GM21717 (cell line): ENCODE results near the gene UBXN10.
"Not testable (repeated sequence)": the region's sequence is repeated elsewhere in the genome, so short reads cannot be mapped to it uniquely, and the experiment has no call there.

Experiments used
- ATAC-seq: cut with Tn5 transposase; IDR thresholded peaks from one replicate; pipeline ENCODE4 v1.9.1; 2021; ENCODE audit warnings: mild to moderate bottlenecking, moderate library complexity; ENCODE audit not compliant: unreplicated experiment

Gene UBXN10

GRCh38 chr1:20199403-20199802, 13.5 kb downstream of the UBXN10 start:
- no peak for ATAC-seq

GRCh38 chr1:20199840-20200239, 13.9 kb downstream of the UBXN10 start:
- no peak for ATAC-seq

GRCh38 chr1:20200966-20201365, 15.1 kb downstream of the UBXN10 start:
- ATAC-seq, result no peak

- no peak for ATAC-seq
Measured at GRCh38 chr1:20202166-20202565, 16.3 kb downstream of the UBXN10 start.

DNA sequence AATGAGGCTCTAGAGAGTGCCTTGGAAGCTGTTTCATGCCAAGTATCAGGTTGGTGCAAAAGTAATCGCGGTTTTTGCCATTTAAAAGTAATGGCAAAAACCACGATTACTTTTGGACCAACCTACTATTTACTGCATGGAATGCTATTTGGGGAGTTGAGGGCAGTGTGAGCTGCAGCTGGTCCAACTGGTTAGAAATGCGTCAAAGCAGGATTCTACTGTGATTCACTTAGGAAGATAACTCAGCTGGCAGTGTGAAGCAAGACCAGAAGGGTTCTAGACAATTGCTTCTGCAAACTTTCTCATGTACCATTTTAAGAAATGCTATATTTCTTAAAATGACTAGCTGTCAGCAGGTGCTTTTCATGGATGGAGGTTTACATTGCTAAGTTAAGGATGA, 21.6 kb downstream of the UBXN10 start:
- ATAC-seq, result no peak

- ATAC-seq, result no peak
Measured at GRCh38 chr1:20209471-20209870, 23.6 kb downstream of the UBXN10 start.

DNA sequence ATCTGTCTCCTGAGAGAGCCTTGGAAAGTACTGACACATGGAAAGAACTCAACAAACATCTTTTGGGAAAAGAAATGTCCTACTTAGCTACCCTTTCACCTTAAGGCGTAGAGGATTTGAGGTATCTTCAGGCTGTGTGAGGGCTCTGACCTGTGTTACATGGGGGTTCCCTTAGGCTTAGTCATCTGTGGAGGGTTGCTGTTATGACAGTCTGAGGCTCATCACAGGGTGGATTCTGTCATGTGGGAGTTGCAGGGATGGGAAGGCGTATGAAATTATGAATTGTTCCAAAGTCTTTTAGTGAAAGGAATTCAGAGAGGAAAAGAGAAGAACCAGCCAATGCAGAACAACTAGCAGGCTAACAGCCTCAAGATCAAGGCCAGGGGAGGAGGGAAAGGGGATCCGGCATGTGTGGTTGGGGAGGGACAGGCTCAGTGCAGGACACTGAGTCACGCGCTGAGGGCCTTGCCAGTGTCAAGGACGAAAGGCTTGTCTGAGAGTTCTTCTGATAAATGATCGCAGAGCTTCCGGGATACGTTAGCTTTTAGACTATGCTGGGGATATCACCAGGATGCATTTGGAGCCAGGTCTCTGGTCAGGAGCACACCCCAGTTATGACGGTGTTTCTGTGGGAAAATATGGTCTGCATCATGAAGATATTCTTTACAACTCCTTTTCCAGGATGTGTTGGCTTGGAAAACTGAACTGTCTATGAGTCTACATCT, 25.0 kb downstream of the UBXN10 start:
- no peak for ATAC-seq

DNA sequence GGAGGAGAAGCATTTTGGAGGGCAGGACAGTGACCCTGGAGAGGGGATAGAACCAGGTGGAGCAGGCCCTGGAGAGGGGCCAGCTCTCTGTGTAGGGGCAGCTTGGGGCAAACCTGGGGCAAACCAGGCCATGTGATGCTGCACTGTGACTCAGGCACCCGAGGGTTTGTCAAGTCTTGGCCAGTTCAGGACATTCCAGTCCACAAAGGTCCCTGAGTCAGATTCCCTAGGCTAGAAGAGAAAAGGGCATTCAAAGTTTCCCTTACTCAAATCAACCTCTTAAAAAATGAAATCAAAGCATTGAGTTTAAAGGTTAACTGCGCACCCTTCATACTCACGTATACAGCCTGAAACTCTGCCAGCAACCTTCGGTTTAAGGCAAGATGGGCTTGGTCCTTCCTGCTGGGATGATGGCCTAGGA, 25.6 kb downstream of the UBXN10 start:
- no peak for ATAC-seq

- ATAC-seq, result no peak
Measured at GRCh38 chr1:20212085-20212684, 26.3 kb downstream of the UBXN10 start.

GRCh38 chr1:20212685-20213331, 26.9 kb downstream of the UBXN10 start:
- ATAC-seq, result no peak

DNA sequence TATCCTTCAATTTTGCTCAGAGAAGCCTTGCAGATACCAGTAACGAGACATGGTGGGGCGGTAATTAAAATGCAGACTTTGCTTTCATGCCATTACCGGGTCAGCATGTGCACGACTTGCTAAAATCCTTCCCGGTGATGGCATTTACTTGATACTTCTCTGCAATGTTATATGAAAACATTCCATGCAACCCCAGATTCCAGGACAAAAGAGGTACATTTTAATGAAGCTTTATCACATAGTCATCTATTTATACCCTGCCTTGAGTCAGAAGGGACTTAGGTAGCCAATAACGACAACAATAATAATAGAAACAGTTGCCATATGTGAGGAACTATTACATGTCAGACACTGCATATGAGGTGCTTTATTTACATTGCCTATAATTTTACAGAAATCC, 29.8 kb downstream of the UBXN10 start:
- ATAC-seq, result no peak

- no peak for ATAC-seq
Measured at GRCh38 chr1:20216574-20216973, 30.7 kb downstream of the UBXN10 start.

- ATAC-seq, result not testable (repeated sequence)
Measured at GRCh38 chr1:20219053-20219452, 33.2 kb downstream of the UBXN10 start.

GRCh38 chr1:20220036-20220435, 34.1 kb downstream of the UBXN10 start:
- no peak for ATAC-seq

- no peak for ATAC-seq
Measured at GRCh38 chr1:20223106-20223505, 37.2 kb downstream of the UBXN10 start.

- ATAC-seq, result no peak
Measured at GRCh38 chr1:20223551-20224419, 37.9 kb downstream of the UBXN10 start.

GRCh38 chr1:20224546-20224945, 38.6 kb downstream of the UBXN10 start:
- no peak for ATAC-seq

DNA sequence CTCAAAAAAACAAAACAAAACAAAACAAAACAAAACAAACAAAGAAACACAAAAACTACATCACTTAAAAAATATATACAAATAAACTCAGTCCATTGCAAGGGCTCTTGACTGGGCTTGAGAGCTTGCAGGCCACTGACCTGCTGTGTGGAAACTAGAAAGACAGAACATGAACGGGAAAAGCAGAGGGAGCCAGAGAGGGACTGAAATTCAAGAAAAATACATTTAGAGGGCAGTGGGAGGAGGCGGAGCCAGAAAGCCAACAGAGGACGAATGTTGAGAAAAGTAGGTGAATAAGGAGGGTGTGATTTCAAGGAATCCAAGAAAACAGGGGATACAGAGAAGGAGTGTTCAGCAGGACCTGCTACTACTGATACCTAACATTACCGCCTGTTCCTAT, 41.8 kb downstream of the UBXN10 start:
- ATAC-seq, result no peak

- no peak for ATAC-seq
Measured at GRCh38 chr1:20228314-20228825, 42.5 kb downstream of the UBXN10 start.

DNA sequence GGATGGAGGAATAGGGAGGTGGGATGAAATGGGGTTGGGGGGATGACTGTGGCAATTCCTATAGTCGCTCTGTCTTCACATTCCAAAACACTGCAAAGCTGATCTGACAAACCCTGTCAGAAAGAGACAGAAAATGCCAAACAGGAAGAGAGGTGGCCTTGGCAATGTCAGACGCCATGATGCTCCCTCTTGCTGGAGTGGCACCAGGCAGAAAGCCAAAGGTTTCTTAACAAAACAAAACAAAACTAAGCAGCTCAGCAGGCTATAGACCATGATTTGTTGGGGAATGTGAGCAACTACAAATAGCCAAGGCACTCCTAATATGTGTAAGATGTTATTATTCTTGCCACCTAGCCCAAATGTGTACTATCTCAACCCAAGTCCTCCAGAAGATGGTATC, 43.3 kb downstream of the UBXN10 start:
- no peak for ATAC-seq

- not testable (repeated sequence) for ATAC-seq
Measured at GRCh38 chr1:20232564-20232963, 46.7 kb downstream of the UBXN10 start.
